Measurements from ENCODE around the gene TIGD1. TPM values are rescaled to one million over a fixed set of nuclear protein-coding genes. Genes with fewer than 3 reads are reported as not detected.
"Not testable (repeated sequence)": the region's sequence is repeated elsewhere in the genome, so short reads cannot be mapped to it uniquely, and the experiment has no call there.

Gene TIGD1
- total RNA-seq, 1 donor from 2014 or later, result 1.2 TPM

- TF ChIP-seq POLR2AphosphoS5 (IDR thresholded peaks at IDR 0.05; ENCODE audit: insufficient read depth in 1 of 2, low read depth in 1 of 2), result no peak
- TF ChIP-seq POLR2A (IDR thresholded peaks at IDR 0.05), result no peak
- TF ChIP-seq CTCF (IDR thresholded peaks at IDR 0.05), result no peak
- Histone ChIP-seq H3K4me3 (no peak overlapping the region), H3K4me1 (no peaks in the 10 kb centered on the region), H3K27ac (no peak overlapping the region), H3K36me3 (peaks cover 0 to 54% of the 10 kb centered on the region in 2 donors), H3K27me3 (no peaks in the 10 kb centered on the region), H3K9me3 (no peaks in the 10 kb centered on the region)
- DNase-seq (ENCODE audit: extremely low spot score in 2 of 2), result no peak
- intact Hi-C loops (cut with DNase I), result no loop called here
These were observed 20.7 kb upstream of the TIGD1 start for GRCh38 chr2:232571026-232571474.

DNA sequence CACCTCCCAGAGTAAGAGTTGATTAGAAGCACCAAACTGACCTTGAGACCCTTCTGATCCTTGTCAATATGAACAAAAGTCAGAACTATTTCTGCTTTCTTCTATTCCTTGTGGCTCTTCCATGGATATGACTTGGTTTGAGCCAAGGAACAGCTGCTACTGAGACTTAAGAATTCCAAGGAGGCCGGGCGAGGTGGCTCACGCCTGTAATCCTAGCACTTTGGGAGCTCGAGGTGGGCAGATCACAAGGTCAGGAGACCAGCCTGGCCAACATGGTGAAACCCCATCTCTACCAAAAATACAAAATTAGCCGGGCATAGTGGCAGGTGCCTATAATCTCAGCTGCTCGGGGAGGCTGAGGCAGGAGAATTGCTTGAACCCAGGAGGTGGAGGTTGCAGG, 20.1 kb upstream of the TIGD1 start:
- intact Hi-C loops (cut with DNase I); H3K27me3 ChIP-seq; DNase-seq (ENCODE audit: extremely low spot score in 2 of 2); H3K4me1 ChIP-seq; H3K9me3 ChIP-seq; H3K4me3 ChIP-seq; H3K27ac ChIP-seq: not testable (repeated sequence)
- peaks cover 0 to 60% of the 10 kb centered on the region in 2 donors for H3K36me3 ChIP-seq

DNA sequence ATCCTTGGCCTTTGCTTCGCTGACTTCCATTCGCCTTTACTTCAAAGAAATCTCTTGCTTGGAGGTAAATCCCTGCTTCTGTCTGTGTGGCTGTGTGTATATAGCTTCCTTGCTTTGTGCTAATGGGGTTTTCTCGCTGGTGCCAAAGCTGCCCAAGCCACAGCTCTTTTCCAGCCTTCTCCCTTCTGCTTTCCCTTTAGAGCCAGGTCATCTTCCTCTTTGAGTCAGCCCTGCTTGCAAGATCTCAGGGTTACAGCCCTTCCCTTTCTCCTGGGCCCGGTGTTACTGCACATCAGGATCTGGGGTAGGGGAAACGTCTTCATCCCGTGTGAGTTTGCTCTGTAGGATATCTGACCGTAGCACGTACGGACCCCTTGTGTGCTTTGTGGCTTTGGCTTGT, 19.2 kb upstream of the TIGD1 start:
- Histone ChIP-seq H3K4me3 (no peak overlapping the region), H3K36me3 (peaks cover 0 to 63% of the 10 kb centered on the region in 2 donors), H3K4me1 (no peaks in the 10 kb centered on the region), H3K27ac (no peak overlapping the region), H3K9me3 (no peaks in the 10 kb centered on the region), H3K27me3 (no peaks in the 10 kb centered on the region)
- no peak for TF ChIP-seq POLR2A (IDR thresholded peaks at IDR 0.05)
- TF ChIP-seq CTCF (IDR thresholded peaks at IDR 0.05), result no peak
- TF ChIP-seq POLR2AphosphoS5 (IDR thresholded peaks at IDR 0.05; ENCODE audit: insufficient read depth in 1 of 2, low read depth in 1 of 2), result no peak
- no peak for DNase-seq (ENCODE audit: extremely low spot score in 2 of 2)
- intact Hi-C loops (cut with DNase I), result loop anchor here (1.0 kb wide), 1 partner anchor 31 kb away; no protein-coding TSS in a partner anchor

DNA sequence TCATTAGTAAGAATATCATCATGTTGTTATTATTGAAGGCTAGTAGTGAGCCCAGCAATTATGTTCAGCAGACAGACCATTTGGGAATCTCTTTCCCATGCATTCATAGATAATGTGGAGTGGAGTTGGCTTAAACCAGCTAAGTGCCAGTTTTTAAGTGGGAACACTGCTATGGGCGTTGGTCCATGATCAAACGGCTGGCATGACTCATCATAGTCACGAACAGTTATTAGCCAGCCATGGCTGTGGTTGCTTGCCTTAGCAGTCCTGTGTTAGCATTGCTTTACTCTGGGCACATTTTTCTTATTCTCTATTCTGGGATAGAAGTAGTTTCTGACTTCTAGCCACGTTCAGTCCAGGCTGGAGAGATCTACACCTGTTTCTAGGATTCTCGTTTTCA, 17.8 kb upstream of the TIGD1 start:
- intact Hi-C loops (cut with DNase I), result no loop called here
- no peaks in the 10 kb centered on the region for H3K27me3 ChIP-seq

DNA sequence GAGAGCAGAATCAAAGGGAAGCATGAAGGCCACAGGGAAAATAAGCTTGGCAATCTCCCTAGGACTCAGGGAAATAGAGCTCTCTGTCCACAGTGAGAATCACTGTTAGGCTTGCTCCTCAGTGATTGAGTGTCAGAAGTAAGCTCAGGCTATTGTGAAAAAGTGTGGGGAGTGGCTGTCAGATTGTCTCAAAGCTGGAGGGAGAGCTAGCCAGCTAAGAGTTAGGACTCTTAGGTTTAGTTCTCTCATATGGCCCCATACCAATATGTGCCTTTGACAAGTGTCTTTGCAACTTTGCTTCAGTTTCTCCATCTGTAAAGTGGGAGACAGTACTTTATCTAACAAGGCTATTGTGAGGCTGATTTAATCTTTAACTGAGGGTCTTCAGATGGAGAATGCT, 17.4 kb upstream of the TIGD1 start:
- no peak overlapping the region for H3K27ac ChIP-seq
- no peak for DNase-seq (ENCODE audit: extremely low spot score in 2 of 2)
- no peaks in the 10 kb centered on the region for H3K9me3 ChIP-seq
- TF ChIP-seq POLR2AphosphoS5 (IDR thresholded peaks at IDR 0.05; ENCODE audit: insufficient read depth in 1 of 2, low read depth in 1 of 2) (no peak), CTCF (IDR thresholded peaks at IDR 0.05) (no peak), POLR2A (IDR thresholded peaks at IDR 0.05) (no peak)
- no peaks in the 10 kb centered on the region for H3K27me3 ChIP-seq
- intact Hi-C loops (cut with DNase I), result no loop called here
- H3K36me3 ChIP-seq, result peaks cover 0 to 76% of the 10 kb centered on the region in 2 donors
- no peak overlapping the region for H3K4me3 ChIP-seq
- no peaks in the 10 kb centered on the region for H3K4me1 ChIP-seq

More for the DNA sequence above, 17.8 kb upstream of the TIGD1 start:
- H3K27ac ChIP-seq, result no peak overlapping the region
- H3K9me3 ChIP-seq, result no peaks in the 10 kb centered on the region
- no peak for DNase-seq (ENCODE audit: extremely low spot score in 2 of 2)
- no peaks in the 10 kb centered on the region for H3K4me1 ChIP-seq
- no peak overlapping the region for H3K4me3 ChIP-seq
- H3K36me3 ChIP-seq, result peaks cover 0 to 76% of the 10 kb centered on the region in 2 donors
- no peak for TF ChIP-seq POLR2A (IDR thresholded peaks at IDR 0.05)
- TF ChIP-seq CTCF (IDR thresholded peaks at IDR 0.05), result no peak
- TF ChIP-seq POLR2AphosphoS5 (IDR thresholded peaks at IDR 0.05; ENCODE audit: insufficient read depth in 1 of 2, low read depth in 1 of 2), result no peak
